PC-9 (cell line): ENCODE data around the gene TIGAR. TPM values are rescaled to one million over a fixed set of nuclear protein-coding genes. Genes with fewer than 3 reads are reported as not detected.

Experiments used
- BruUV-seq: library from RNA; stranded (reverse); fragments of 400-500 nt; replicated peaks from 2 replicates; lab custom pipeline; 2021; lab: Mats Ljungman, UMichigan
- CTCF ChIA-PET: fragments of 300-600 bp; sonication (Branson Sonifier 250); formaldehyde crosslinking; loops from one replicate; lab custom pipeline; 2022; ENCODE audit warnings: antibody characterized with exemption; lab: Charles Lee
- POLR2A ChIA-PET: fragments of 300-600 bp; sonication (Branson Sonifier 250); formaldehyde crosslinking; loops from one replicate; lab custom pipeline; 2022; ENCODE audit warnings: antibody characterized with exemption; ENCODE audit not compliant: unreplicated experiment; lab: Charles Lee
- DNase-seq, 2 experiments: peaks; one replicate each; pipeline versions ENCODE4 v3.0.0 to v3.0.0-alpha.2; 2015 to 2022; ENCODE audit warnings: mixed read lengths in 1 of 2
- H2AFZ ChIP-seq: fragments of 200-600 bp; sonication (generic); 2 replicates; pipeline ENCODE4 v1.8.1; 2017; ENCODE audit warnings: antibody characterized with exemption
- H3F3A ChIP-seq: fragments of 200-600 bp; sonication (generic); 2 replicates; pipeline ENCODE4 v1.8.1; 2017; ENCODE audit warnings: antibody characterized with exemption, mild to moderate bottlenecking, low read depth; ENCODE audit not compliant: insufficient read depth
- H3K27ac ChIP-seq: fragments of 200-600 bp; sonication (generic); 2 replicates; pipeline ENCODE4 v1.6.1; 2016; ENCODE audit warnings: mixed run types
- H3K27me3 ChIP-seq: fragments of 200-600 bp; sonication (generic); 2 replicates; pipeline ENCODE4 v1.6.1; 2016; ENCODE audit warnings: low read depth, mixed run types; ENCODE audit not compliant: insufficient read depth
- H3K36me3 ChIP-seq: fragments of 200-600 bp; sonication (generic); 2 replicates; pipeline ENCODE4 v1.6.1; 2016; ENCODE audit warnings: low read depth, mixed run types
- H3K4me1 ChIP-seq: fragments of 200-600 bp; sonication (generic); replicated peaks from 2 replicates; pipeline ENCODE4 v1.6.1; 2016; ENCODE audit warnings: mixed run types; ENCODE audit not compliant: insufficient read depth
- H3K4me2 ChIP-seq: fragments of 200-600 bp; sonication (generic); 2 replicates; pipeline ENCODE4 v1.6.1; 2017; ENCODE audit warnings: mixed run types
- H3K4me3 ChIP-seq: fragments of 200-600 bp; sonication (generic); 2 replicates; pipeline ENCODE4 v1.6.1; 2016; ENCODE audit warnings: mixed run types
- H3K79me2 ChIP-seq: fragments of 200-600 bp; sonication (generic); 2 replicates; pipeline ENCODE4 v1.6.1; 2017; ENCODE audit warnings: low read depth, mixed run types
- H3K9me2 ChIP-seq: fragments of 200-600 bp; sonication (generic); 2 replicates; pipeline ENCODE4 v1.8.1; 2017; ENCODE audit warnings: mild to moderate bottlenecking; ENCODE audit not compliant: insufficient read depth
- H3K9me3 ChIP-seq: fragments of 200-600 bp; sonication (generic); 2 replicates; pipeline ENCODE4 v1.8.1; 2016; ENCODE audit warnings: low read depth; ENCODE audit not compliant: insufficient read depth
- H4K20me1 ChIP-seq: fragments of 200-600 bp; sonication (generic); 2 replicates; pipeline ENCODE4 v1.8.1; 2017; ENCODE audit not compliant: insufficient read depth
- CTCF ChIP-seq: fragments of 200-600 bp; sonication (generic); conservative IDR thresholded peaks from 2 replicates; pipeline ENCODE4 v1.6.1; 2017; ENCODE audit warnings: mixed run types, antibody characterized with exemption, mild to moderate bottlenecking, moderate library complexity
- EZH2 ChIP-seq: fragments of 200-600 bp; sonication (generic); IDR thresholded peaks from 2 replicates; pipeline ENCODE4 v1.8.0; 2017; ENCODE audit warnings: antibody characterized with exemption, low read depth
- intact Hi-C: fragments of 100-400 bp; cut with micrococcal nuclease; formaldehyde crosslinking; loops from one replicate; pipeline ENCODE4 v1.10.0; 2022; ENCODE audit not compliant: unreplicated experiment
- total RNA-seq: library from RNA; stranded (reverse); gene quantifications from 2 replicates; pipeline ENCODE4 v1.2.3, GENCODE V29; 2021

Gene TIGAR
- total RNA-seq, 1 experiment from 2014 or later: 13.2 TPM

- no TSS peak for BruUV-seq
- no peaks in the 10 kb centered on the region for H3K79me2 ChIP-seq
- H3K36me3 ChIP-seq: no peaks in the 10 kb centered on the region
- no peak overlapping the region for H3K4me3 ChIP-seq
- no peaks in the 10 kb centered on the region for H3K9me2 ChIP-seq
- H2AFZ ChIP-seq: no peak overlapping the region; the same call in 1 of the 2 replicates
- no peak for DNase-seq
- POLR2A ChIA-PET: no interaction called here
- H3K4me2 ChIP-seq: no peak overlapping the region
- peaks cover 100% of the 10 kb centered on the region for H3K27me3 ChIP-seq
- intact Hi-C loops: no loop called here
- TF ChIP-seq CTCF (no peak), EZH2 (no peak)
- no peaks in the 10 kb centered on the region for H3F3A ChIP-seq
- H4K20me1 ChIP-seq: no peaks in the 10 kb centered on the region
- CTCF ChIA-PET: no interaction called here
- H3K9me3 ChIP-seq: no peaks in the 10 kb centered on the region
- no peak overlapping the region for H3K27ac ChIP-seq
- no peaks in the 10 kb centered on the region for H3K4me1 ChIP-seq
Observed at GRCh38 chr12:4289231-4289878, 31.7 kb upstream of the TIGAR start.

GRCh38 chr12:4289998-4290790, 30.8 kb upstream of the TIGAR start:
- Histone ChIP-seq H3K4me2 (no peak overlapping the region), H3K4me3 (no peak overlapping the region), H3K36me3 (no peaks in the 10 kb centered on the region), H3K9me2 (no peaks in the 10 kb centered on the region), H3F3A (no peaks in the 10 kb centered on the region), H3K9me3 (no peaks in the 10 kb centered on the region), H3K4me1 (no peaks in the 10 kb centered on the region), H2AFZ (no peak overlapping the region), H3K27me3 (peaks cover 100% of the 10 kb centered on the region), H3K79me2 (no peaks in the 10 kb centered on the region), H3K27ac (no peak overlapping the region), H4K20me1 (no peaks in the 10 kb centered on the region)
- POLR2A ChIA-PET: no interaction called here
- CTCF ChIA-PET: no interaction called here
- intact Hi-C loops: no loop called here
- DNase-seq: no peak
- TF ChIP-seq CTCF (no peak), EZH2 (no peak)
- no TSS peak for BruUV-seq

- intact Hi-C loops: no loop called here
- CTCF ChIA-PET: no interaction called here
- H2AFZ ChIP-seq: no peak overlapping the region
- BruUV-seq: no TSS peak
- no peaks in the 10 kb centered on the region; the same call in 1 of the 2 replicates for H3K9me3 ChIP-seq
- POLR2A ChIA-PET: no interaction called here
- H3K27ac ChIP-seq: no peak overlapping the region
- H3K27me3 ChIP-seq: peaks cover 99% of the 10 kb centered on the region
- no peak for DNase-seq
- no peaks in the 10 kb centered on the region for H3K9me2 ChIP-seq
- H4K20me1 ChIP-seq: no peaks in the 10 kb centered on the region
- H3K4me3 ChIP-seq: no peak overlapping the region
- no peaks in the 10 kb centered on the region for H3K79me2 ChIP-seq
- H3K4me2 ChIP-seq: no peak overlapping the region
- H3K4me1 ChIP-seq: no peaks in the 10 kb centered on the region
- H3K36me3 ChIP-seq: no peaks in the 10 kb centered on the region
- H3F3A ChIP-seq: no peaks in the 10 kb centered on the region
- TF ChIP-seq EZH2 (no peak), CTCF (no peak)
Observed at GRCh38 chr12:4292341-4293073, 28.5 kb upstream of the TIGAR start.
